ENCODE data around the gene KCNT1. TPM values are rescaled to one million over a fixed set of nuclear protein-coding genes. Genes with fewer than 3 reads are reported as not detected.

The KCNT1 gene
- total RNA-seq, 1 donor from 2014 or later: not detected

GRCh38 chr9:135729480-135729879, 27.5 kb downstream of the KCNT1 start:
- Mint-ChIP-seq H3K9me3 (peaks cover 7% of the 10 kb centered on the region), H3K36me3 (ENCODE audit: low read depth) (no peaks in the 10 kb centered on the region)
- POLR2A ChIA-PET: no interaction called here

GRCh38 chr9:135731454-135731853, 29.5 kb downstream of the KCNT1 start:
- POLR2A ChIA-PET: no interaction called here
- no peak overlapping the region for H3K4me3 Mint-ChIP-seq
- H3K27ac Mint-ChIP-seq: no peak overlapping the region
- no peak for ATAC-seq (ENCODE audit: low read depth)
- peaks cover 7% of the 10 kb centered on the region for H3K9me3 Mint-ChIP-seq
- H3K36me3 Mint-ChIP-seq (ENCODE audit: low read depth): no peaks in the 10 kb centered on the region
- DNase-seq: no peak
- CTCF ChIA-PET: no interaction called here
- intact Hi-C loops (cut with micrococcal nuclease): no loop called here
- no peaks in the 10 kb centered on the region for H3K4me1 Mint-ChIP-seq
- TF ChIP-seq CTCF (IDR thresholded peaks at IDR 0.05): no peak
- peaks cover 5% of the 10 kb centered on the region for H3K27me3 Mint-ChIP-seq

More at GRCh38 chr9:135729480-135729879, 27.5 kb downstream of the KCNT1 start:
- H3K27ac Mint-ChIP-seq: no peak overlapping the region
- DNase-seq (no peak), ATAC-seq (ENCODE audit: low read depth) (no peak)
- H3K4me1 Mint-ChIP-seq: no peaks in the 10 kb centered on the region
- intact Hi-C loops (cut with micrococcal nuclease): no loop called here
- no peak for TF ChIP-seq CTCF (IDR thresholded peaks at IDR 0.05)
- H3K4me3 Mint-ChIP-seq: no peak overlapping the region
- CTCF ChIA-PET: no interaction called here
- peaks cover 8% of the 10 kb centered on the region for H3K27me3 Mint-ChIP-seq

GRCh38 chr9:135732569-135733257, 30.7 kb downstream of the KCNT1 start:
- no peaks in the 10 kb centered on the region for H3K36me3 Mint-ChIP-seq (ENCODE audit: low read depth)
- DNase-seq (no peak), ATAC-seq (ENCODE audit: low read depth) (no peak)
- H3K9me3 Mint-ChIP-seq: peaks cover 7% of the 10 kb centered on the region
- peaks cover 9% of the 10 kb centered on the region for H3K27me3 Mint-ChIP-seq
- no peak for TF ChIP-seq CTCF (IDR thresholded peaks at IDR 0.05)
- ChIA-PET POLR2A (no interaction called here), CTCF (no interaction called here)
- intact Hi-C loops (cut with micrococcal nuclease): no loop called here
- H3K4me3 Mint-ChIP-seq: no peak overlapping the region
- H3K4me1 Mint-ChIP-seq: no peaks in the 10 kb centered on the region
- H3K27ac Mint-ChIP-seq: no peak overlapping the region

- intact Hi-C loops (cut with micrococcal nuclease): no loop called here
- ATAC-seq (ENCODE audit: low read depth) (no peak), DNase-seq (no peak)
- Mint-ChIP-seq H3K4me1 (no peaks in the 10 kb centered on the region), H3K36me3 (ENCODE audit: low read depth) (no peaks in the 10 kb centered on the region), H3K4me3 (no peak overlapping the region), H3K27me3 (peaks cover 10% of the 10 kb centered on the region), H3K9me3 (peaks cover 7% of the 10 kb centered on the region), H3K27ac (no peak overlapping the region)
- CTCF ChIA-PET: no interaction called here
- POLR2A ChIA-PET: no interaction called here
- TF ChIP-seq CTCF (IDR thresholded peaks at IDR 0.05): no peak
Observed at GRCh38 chr9:135734616-135735144, 32.7 kb downstream of the KCNT1 start.

- no peak for TF ChIP-seq CTCF (IDR thresholded peaks at IDR 0.05)
- POLR2A ChIA-PET: no interaction called here
- CTCF ChIA-PET: no interaction called here
Observed at GRCh38 chr9:135736272-135736978, 34.4 kb downstream of the KCNT1 start.

More at GRCh38 chr9:135736272-135736978, 34.4 kb downstream of the KCNT1 start:
- H3K27ac Mint-ChIP-seq: no peak overlapping the region
- H3K36me3 Mint-ChIP-seq (ENCODE audit: low read depth): no peaks in the 10 kb centered on the region
- no peak overlapping the region for H3K4me3 Mint-ChIP-seq
- H3K27me3 Mint-ChIP-seq: peaks cover 8% of the 10 kb centered on the region
- intact Hi-C loops (cut with micrococcal nuclease): no loop called here
- H3K4me1 Mint-ChIP-seq: no peaks in the 10 kb centered on the region
- DNase-seq: no peak
- peaks cover 3% of the 10 kb centered on the region for H3K9me3 Mint-ChIP-seq
- no peak for ATAC-seq (ENCODE audit: low read depth)

Measured in activated B cell treated with CpG ODN at 0.5 μM for 24 hours (primary cell).